CD4-positive, alpha-beta memory T cell (primary cell): ENCODE measurements around the gene FAXDC2. TPM values are rescaled to one million over a fixed set of nuclear protein-coding genes. Genes with fewer than 3 reads are reported as not detected.
A peak's percentile ranks its signal among the peaks of the same experiment; 100 is the strongest.

ENCODE experiments used
- CTCF ChIA-PET: fragments of 350-600 bp; sonication (Branson Sonifier 250); formaldehyde crosslinking; loops from one replicate; lab custom pipeline; 2021; ENCODE audit warnings: inconsistent platforms; ENCODE audit not compliant: partially characterized antibody; lab: Charles Lee
- POLR2A ChIA-PET: fragments of 350-600 bp; sonication (Branson Sonifier 250); formaldehyde crosslinking; loops from one replicate; lab custom pipeline; 2021; ENCODE audit not compliant: partially characterized antibody; lab: Charles Lee
- DNase-seq, 5 donors: peaks; one replicate each; pipeline versions ENCODE4 v3.0.0 to v3.0.0-alpha.2; 2020 to 2022; ENCODE audit warnings: mixed read lengths in 1 of 5
- H3K27ac ChIP-seq: one replicate; pipeline ENCODE4 v1.7.0; 2013; ENCODE audit warnings: low read depth, low read length
- H3K27me3 ChIP-seq: 2 replicates; pipeline ENCODE4 v1.7.0; 2013; ENCODE audit warnings: mild to moderate bottlenecking, low read length, moderate library complexity; ENCODE audit not compliant: insufficient read depth
- H3K36me3 ChIP-seq: 2 replicates; pipeline ENCODE4 v1.7.0; 2013; ENCODE audit warnings: mild to moderate bottlenecking, low read length, moderate library complexity; ENCODE audit not compliant: insufficient read depth
- H3K4me1 ChIP-seq: 2 replicates; pipeline ENCODE4 v1.7.0; 2013; ENCODE audit warnings: mild to moderate bottlenecking, low read length, moderate library complexity; ENCODE audit not compliant: insufficient read depth
- H3K4me3 ChIP-seq, 2 donors: one replicate each; pipeline ENCODE4 v1.7.0; 2013; ENCODE audit warnings: low read length in 2 of 2, mild to moderate bottlenecking in 1 of 2
- H3K9me3 ChIP-seq, 2 donors: one replicate each; pipeline ENCODE4 v1.7.0; 2013; ENCODE audit warnings: low read length in 2 of 2, control low read depth in 1 of 2; ENCODE audit not compliant: control insufficient read depth in 1 of 2
- H3K27ac Mint-ChIP-seq, 7 donors: one replicate each; pipeline ENCODE4 v1.8.0; 2020 to 2021; ENCODE audit warnings: mixed read lengths in 7 of 7, mild to moderate bottlenecking in 6 of 7, inconsistent platforms in 3 of 7, moderate library complexity in 3 of 7
- H3K27me3 Mint-ChIP-seq, 2 donors: one replicate each; pipeline ENCODE4 v1.8.0; 2020 to 2021; ENCODE audit warnings: mixed read lengths in 2 of 2
- H3K36me3 Mint-ChIP-seq, 2 donors: one replicate each; pipeline ENCODE4 v1.8.0; 2020 to 2021; ENCODE audit warnings: mixed read lengths in 2 of 2, inconsistent platforms in 1 of 2, mild to moderate bottlenecking in 1 of 2
- H3K4me1 Mint-ChIP-seq, 4 donors: one replicate each; pipeline ENCODE4 v1.8.0; 2020 to 2021; ENCODE audit warnings: mixed read lengths in 4 of 4, mild to moderate bottlenecking in 1 of 4
- H3K4me3 Mint-ChIP-seq, 8 donors: one replicate each; pipeline ENCODE4 v1.8.0; 2020 to 2021; ENCODE audit warnings: mixed read lengths in 8 of 8, mild to moderate bottlenecking in 7 of 8, moderate library complexity in 6 of 8, inconsistent platforms in 3 of 8
- H3K9me3 Mint-ChIP-seq, 8 donors: one replicate each; pipeline ENCODE4 v1.8.0; 2020 to 2021; ENCODE audit warnings: mixed read lengths in 8 of 8, mild to moderate bottlenecking in 5 of 8, inconsistent platforms in 3 of 8, moderate library complexity in 1 of 8
- intact Hi-C: fragments of 100-400 bp; cut with micrococcal nuclease; formaldehyde crosslinking; loops from one replicate; pipeline ENCODE4 v1.15.1; 2023
- polyA plus RNA-seq, 2 donors: library from polyadenylated mRNA; unstranded; fragments of 300-500 nt; fragmentation: Illumina TruSeq; gene quantifications; one replicate each; pipeline ENCODE4 v1.2.3, GENCODE V29; 2021
- total RNA-seq, 2 experiments: library from RNA; stranded (reverse); gene quantifications; one replicate each; pipeline ENCODE4 v1.2.3, GENCODE V29; 2021

Gene FAXDC2
- total and polyA plus RNA-seq, 4 experiments from 2014 or later = 0.47 to 1.7 TPM; not detected in 2

GRCh38 chr5:154783774-154784460, 66.5 kb downstream of the FAXDC2 start:
- H3K27ac ChIP-seq = peak overlapping the region; percentile 11

DNA sequence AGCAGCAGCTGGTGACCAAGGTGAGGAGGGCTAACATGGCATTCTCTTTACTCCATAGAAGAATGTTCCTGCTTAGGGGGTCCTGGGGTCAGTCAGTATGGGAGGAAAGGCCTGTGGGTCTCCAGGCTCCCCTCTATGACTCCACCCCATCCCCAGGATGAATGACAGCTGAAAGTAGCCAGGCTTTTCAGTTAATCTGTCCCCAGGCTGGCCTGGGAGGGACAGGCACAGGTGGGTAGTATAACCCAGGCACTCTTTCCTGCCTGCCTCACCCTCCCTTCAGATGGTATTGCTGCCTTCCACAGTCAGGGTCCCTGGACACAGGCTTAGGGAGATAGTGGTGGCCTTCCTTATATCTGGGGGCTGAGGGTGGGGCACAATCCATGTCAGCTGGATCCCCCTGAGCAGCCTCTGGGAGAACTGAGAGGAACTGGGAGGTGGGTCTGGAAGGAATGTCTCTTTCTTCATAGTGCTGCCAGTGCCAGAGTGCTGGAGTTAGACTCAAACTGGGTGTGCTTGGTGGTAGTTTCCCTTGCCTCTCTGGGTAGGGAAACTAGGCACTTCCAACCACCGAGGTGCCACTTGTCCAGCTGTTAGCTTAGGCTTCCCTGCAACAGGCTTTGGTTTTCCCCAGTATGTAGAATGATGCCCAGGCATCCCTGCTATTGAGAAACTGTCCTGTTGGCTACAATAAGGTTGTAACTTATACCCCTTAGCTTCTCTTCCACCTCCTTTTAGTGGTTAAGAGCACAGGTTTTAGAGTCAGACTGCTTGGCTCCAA, 67.4 kb downstream of the FAXDC2 start:
- Mint-ChIP-seq H3K36me3 (peaks cover 0 to 3% of the 10 kb centered on the region in 2 donors), H3K27ac (peak overlapping the region; percentile 53 to 85 (median 81)), H3K4me1 (peaks cover 59 to 97% (median 83%) of the 10 kb centered on the region in 4 donors), H3K4me3 (peak overlapping the region in 3 of 8 donors; percentile 17 to 53 (median 24)), H3K9me3 (no peaks in the 10 kb centered on the region), H3K27me3 (no peaks in the 10 kb centered on the region)
- intact Hi-C loops = no loop called here
- H3K4me3 ChIP-seq = no peak overlapping the region
- no peaks in the 10 kb centered on the region for H3K36me3 ChIP-seq
- H3K27ac ChIP-seq = no peak overlapping the region
- H3K9me3 ChIP-seq = no peaks in the 10 kb centered on the region
- H3K4me1 ChIP-seq = peaks cover 96% of the 10 kb centered on the region
- CTCF ChIA-PET = no interaction called here
- H3K27me3 ChIP-seq = no peaks in the 10 kb centered on the region
- POLR2A ChIA-PET = no interaction called here
- no peak for DNase-seq

More at GRCh38 chr5:154783774-154784460, 66.5 kb downstream of the FAXDC2 start:
- H3K4me1 ChIP-seq = peaks cover 94% of the 10 kb centered on the region
- ChIA-PET POLR2A (no interaction called here), CTCF (interaction anchor here (1.4 kb wide), 1 partner anchor 135 kb away, joined by 4 read pairs; no protein-coding TSS in a partner anchor)
- no peaks in the 10 kb centered on the region for H3K27me3 Mint-ChIP-seq
- H3K9me3 ChIP-seq = no peaks in the 10 kb centered on the region
- peak overlapping the region; percentile 41 to 88 (median 79) for H3K27ac Mint-ChIP-seq
- no peaks in the 10 kb centered on the region for H3K9me3 Mint-ChIP-seq
- H3K4me3 ChIP-seq = no peak overlapping the region
- peaks cover 63 to 97% (median 84%) of the 10 kb centered on the region in 4 donors for H3K4me1 Mint-ChIP-seq
- no peaks in the 10 kb centered on the region for H3K36me3 ChIP-seq
- H3K36me3 Mint-ChIP-seq = peaks cover 4 to 7% of the 10 kb centered on the region in 2 donors
- peak overlapping the region in 2 of 8 donors; percentile 23 to 53 for H3K4me3 Mint-ChIP-seq
- H3K27me3 ChIP-seq = no peaks in the 10 kb centered on the region
- intact Hi-C loops = no loop called here
- DNase-seq = no peak

DNA sequence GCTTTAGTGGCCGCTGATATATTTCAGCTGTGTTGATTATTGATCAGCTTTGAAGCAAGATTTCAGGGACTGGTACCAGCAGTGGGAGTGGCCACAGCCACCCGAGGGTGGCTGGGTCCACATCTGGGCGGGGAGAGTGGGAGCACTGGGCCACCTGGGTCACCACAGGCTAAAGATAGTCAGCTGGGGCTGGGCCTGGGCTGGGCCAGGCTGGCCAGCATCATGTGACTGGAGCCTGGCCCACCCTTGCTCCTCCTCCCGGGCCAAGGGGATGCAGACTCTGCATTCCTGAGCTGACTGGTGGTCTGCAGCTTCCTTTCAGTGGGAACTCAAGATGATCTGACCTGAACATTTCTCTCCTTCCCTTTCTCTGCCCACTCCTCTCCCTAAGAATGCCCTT, 68.1 kb downstream of the FAXDC2 start:
- Histone ChIP-seq H3K4me1 (peaks cover 90% of the 10 kb centered on the region), H3K36me3 (no peaks in the 10 kb centered on the region), H3K9me3 (no peaks in the 10 kb centered on the region), H3K4me3 (no peak overlapping the region), H3K27me3 (no peaks in the 10 kb centered on the region), H3K27ac (no peak overlapping the region)
- no peak for DNase-seq
- intact Hi-C loops = no loop called here
- Mint-ChIP-seq H3K27ac (peak overlapping the region; percentile 57 to 84 (median 78)), H3K9me3 (no peaks in the 10 kb centered on the region), H3K4me1 (peaks cover 54 to 90% (median 78%) of the 10 kb centered on the region in 4 donors), H3K36me3 (peaks cover 0 to 1% of the 10 kb centered on the region in 2 donors), H3K27me3 (no peaks in the 10 kb centered on the region), H3K4me3 (peak overlapping the region in 2 of 8 donors; percentile 17 to 63)
- ChIA-PET POLR2A (no interaction called here), CTCF (interaction anchor here (1.0 kb wide), 1 partner anchor 16 kb away, joined by 3 read pairs; no protein-coding TSS in a partner anchor)

DNA sequence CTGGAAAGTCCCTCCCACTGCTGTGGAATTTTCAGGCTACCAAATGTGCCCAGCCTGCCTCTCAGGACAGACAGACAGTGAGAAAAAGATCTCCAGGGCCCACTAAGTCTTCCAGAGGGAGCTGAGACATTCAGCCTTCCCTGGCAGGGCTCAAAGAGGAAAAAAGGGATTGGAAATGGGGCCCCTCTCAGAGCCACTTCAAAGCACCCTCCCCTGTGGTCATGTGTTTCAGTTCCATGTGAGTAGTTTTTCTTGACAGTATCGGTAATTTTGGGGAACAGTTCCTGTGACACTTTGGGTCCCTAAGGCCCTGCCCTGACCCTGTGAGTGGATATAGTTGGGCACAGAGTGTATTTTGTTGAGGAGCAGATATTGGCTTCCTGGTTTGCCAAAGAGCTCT, 70.3 kb downstream of the FAXDC2 start:
- Histone ChIP-seq H3K4me1 (peaks cover 91% of the 10 kb centered on the region), H3K27ac (no peak overlapping the region), H3K36me3 (no peaks in the 10 kb centered on the region), H3K9me3 (no peaks in the 10 kb centered on the region), H3K27me3 (no peaks in the 10 kb centered on the region), H3K4me3 (no peak overlapping the region)
- DNase-seq = no peak
- CTCF ChIA-PET = no interaction called here
- H3K9me3 Mint-ChIP-seq = no peaks in the 10 kb centered on the region
- intact Hi-C loops = no loop called here
- peaks cover 0 to 1% of the 10 kb centered on the region in 2 donors for H3K36me3 Mint-ChIP-seq
- peaks cover 47 to 85% (median 68%) of the 10 kb centered on the region in 4 donors for H3K4me1 Mint-ChIP-seq
- no peaks in the 10 kb centered on the region for H3K27me3 Mint-ChIP-seq
- peak overlapping the region in 3 of 8 donors; percentile 25 to 43 (median 33) for H3K4me3 Mint-ChIP-seq
- H3K27ac Mint-ChIP-seq = peak overlapping the region in 5 of 7 donors; percentile 37 to 87 (median 62)
- POLR2A ChIA-PET = no interaction called here

DNA sequence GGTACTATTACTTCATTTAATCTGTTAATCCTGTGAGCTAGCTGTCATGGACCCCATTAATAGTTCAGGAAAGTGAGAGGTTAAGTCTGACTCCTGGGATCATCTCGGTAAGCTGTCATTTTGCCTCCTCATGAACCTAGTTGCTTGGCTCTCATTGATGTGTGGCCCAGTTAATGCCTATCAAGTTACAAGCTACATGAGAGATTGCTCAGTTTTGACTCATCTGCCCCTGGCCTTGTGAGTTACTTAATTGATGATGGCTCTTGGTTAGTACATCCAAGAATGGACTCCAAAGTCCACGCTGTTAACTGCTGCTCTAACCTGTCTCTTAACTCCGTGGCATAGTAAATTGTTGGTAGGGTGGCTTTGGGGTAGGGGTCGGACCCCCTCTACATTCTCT, 71.3 kb downstream of the FAXDC2 start:
- Mint-ChIP-seq H3K27me3 (no peaks in the 10 kb centered on the region), H3K36me3 (peaks cover 1 to 4% of the 10 kb centered on the region in 2 donors), H3K4me3 (peak overlapping the region in 1 of 8 donors; percentile 17), H3K9me3 (no peaks in the 10 kb centered on the region), H3K4me1 (peaks cover 45 to 85% (median 65%) of the 10 kb centered on the region in 4 donors), H3K27ac (peak overlapping the region in 5 of 7 donors; percentile 11 to 67 (median 38))
- Histone ChIP-seq H3K9me3 (no peaks in the 10 kb centered on the region), H3K4me1 (peaks cover 91% of the 10 kb centered on the region), H3K4me3 (no peak overlapping the region), H3K27me3 (no peaks in the 10 kb centered on the region), H3K27ac (no peak overlapping the region), H3K36me3 (no peaks in the 10 kb centered on the region)
- CTCF ChIA-PET = no interaction called here
- DNase-seq = no peak
- intact Hi-C loops = no loop called here
- POLR2A ChIA-PET = no interaction called here

DNA sequence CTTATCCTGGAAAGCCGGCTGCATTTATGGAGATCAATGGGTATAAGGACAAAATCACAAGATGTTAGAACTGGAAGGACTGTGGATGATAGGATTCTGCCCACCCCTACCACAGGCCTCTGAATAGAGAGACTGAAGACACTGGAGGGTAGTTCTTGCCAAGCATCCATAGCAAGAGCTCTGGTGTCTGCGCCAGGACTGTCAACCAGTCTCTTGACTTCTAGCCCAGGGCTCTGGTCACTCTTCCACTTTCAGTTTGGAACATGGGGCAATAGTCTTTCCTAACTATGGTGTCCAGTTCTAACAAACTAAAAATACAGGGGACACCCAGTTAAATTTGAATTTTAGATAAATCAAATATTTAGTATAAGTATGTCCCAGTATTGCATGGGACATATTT, 71.9 kb downstream of the FAXDC2 start:
- H3K4me3 Mint-ChIP-seq = no peak overlapping the region
- no peaks in the 10 kb centered on the region for H3K36me3 ChIP-seq
- H3K4me1 Mint-ChIP-seq = peaks cover 43 to 85% (median 64%) of the 10 kb centered on the region in 4 donors
- peaks cover 1 to 4% of the 10 kb centered on the region in 2 donors for H3K36me3 Mint-ChIP-seq
- ChIA-PET CTCF (no interaction called here), POLR2A (no interaction called here)
- peaks cover 91% of the 10 kb centered on the region for H3K4me1 ChIP-seq
- intact Hi-C loops = no loop called here
- H3K9me3 Mint-ChIP-seq = no peaks in the 10 kb centered on the region
- H3K27ac ChIP-seq = no peak overlapping the region
- DNase-seq = no peak
- H3K4me3 ChIP-seq = no peak overlapping the region
- no peaks in the 10 kb centered on the region for H3K27me3 Mint-ChIP-seq
- no peaks in the 10 kb centered on the region for H3K27me3 ChIP-seq
- no peaks in the 10 kb centered on the region for H3K9me3 ChIP-seq
- H3K27ac Mint-ChIP-seq = peak overlapping the region in 1 of 7 donors; percentile 7

DNA sequence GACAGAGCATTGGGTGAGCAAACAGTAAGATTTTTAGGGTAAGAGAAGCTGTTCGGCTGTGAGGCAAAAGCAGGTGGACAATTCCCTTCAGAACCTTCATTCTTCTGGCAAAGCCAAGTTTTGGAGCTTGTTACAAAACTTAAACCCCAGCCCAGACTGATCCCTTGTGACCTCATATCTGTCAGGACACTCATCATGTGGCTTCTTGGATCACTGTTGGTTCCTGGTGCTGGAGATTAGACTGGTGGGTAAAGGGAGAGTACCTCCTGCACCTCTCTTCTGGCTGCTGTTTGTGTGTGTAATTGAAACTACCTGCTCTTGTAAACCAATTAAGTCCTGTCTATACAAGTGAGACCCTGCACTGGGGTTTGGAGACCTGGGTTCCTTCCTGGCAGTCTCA, 74.2 kb downstream of the FAXDC2 start:
- Mint-ChIP-seq H3K9me3 (no peaks in the 10 kb centered on the region), H3K27me3 (no peaks in the 10 kb centered on the region), H3K4me3 (no peak overlapping the region), H3K27ac (peak overlapping the region in 5 of 7 donors; percentile 1 to 87 (median 69)), H3K36me3 (peaks cover 2 to 4% of the 10 kb centered on the region in 2 donors), H3K4me1 (peaks cover 38 to 77% (median 56%) of the 10 kb centered on the region in 4 donors)
- no peaks in the 10 kb centered on the region for H3K9me3 ChIP-seq
- ChIA-PET POLR2A (no interaction called here), CTCF (interaction anchor here (0.6 kb wide), 1 partner anchor 9 kb away, joined by 3 read pairs; no protein-coding TSS in a partner anchor)
- no peaks in the 10 kb centered on the region for H3K36me3 ChIP-seq
- no peak overlapping the region for H3K27ac ChIP-seq
- no peaks in the 10 kb centered on the region for H3K27me3 ChIP-seq
- intact Hi-C loops = no loop called here
- DNase-seq = no peak
- peaks cover 82% of the 10 kb centered on the region for H3K4me1 ChIP-seq
- no peak overlapping the region for H3K4me3 ChIP-seq
